Calu3 (cell line): ENCODE results near the gene PROK2. TPM values are rescaled to one million over a fixed set of nuclear protein-coding genes. Genes with fewer than 3 reads are reported as not detected.

Experiments used
- Bru-seq: library from RNA; stranded (reverse); fragments of 400-500 nt; gene quantifications from one replicate; lab custom pipeline; 2021; lab: Mats Ljungman, UMichigan
- BruChase-seq, 2 experiments: library from RNA; stranded (reverse); fragments of 400-500 nt; gene quantifications; one replicate each; lab custom pipeline; 2021; lab: Mats Ljungman, UMichigan
- BruUV-seq: library from RNA; stranded (reverse); fragments of 400-500 nt; replicated peaks from 2 replicates; lab custom pipeline; 2021; lab: Mats Ljungman, UMichigan
- CTCF ChIA-PET: fragments of 300-600 bp; sonication (Branson Sonifier 250); formaldehyde crosslinking; loops from one replicate; lab custom pipeline; 2022; ENCODE audit warnings: antibody characterized with exemption; lab: Charles Lee
- DNase-seq: peaks from one replicate; pipeline ENCODE4 v3.0.0; 2022
- H3K27ac Mint-ChIP-seq: one replicate; pipeline ENCODE4 v1.8.0; 2022; ENCODE audit warnings: mixed read lengths; ENCODE audit not compliant: unreplicated experiment
- H3K27me3 Mint-ChIP-seq: one replicate; pipeline ENCODE4 v1.8.0; 2022; ENCODE audit warnings: mixed read lengths; ENCODE audit not compliant: unreplicated experiment
- H3K36me3 Mint-ChIP-seq: one replicate; pipeline ENCODE4 v1.8.0; 2022; ENCODE audit warnings: mild to moderate bottlenecking, moderate library complexity, mixed read lengths; ENCODE audit not compliant: insufficient read depth, unreplicated experiment
- H3K4me1 Mint-ChIP-seq: one replicate; pipeline ENCODE4 v1.8.0; 2022; ENCODE audit warnings: mild to moderate bottlenecking, low read depth, mixed read lengths; ENCODE audit not compliant: unreplicated experiment
- H3K4me3 Mint-ChIP-seq: one replicate; pipeline ENCODE4 v1.8.0; 2022; ENCODE audit warnings: mild to moderate bottlenecking, low read depth, moderate library complexity, mixed read lengths; ENCODE audit not compliant: unreplicated experiment
- H3K9me3 Mint-ChIP-seq: one replicate; pipeline ENCODE4 v1.8.0; 2022; ENCODE audit warnings: low read depth, mixed read lengths; ENCODE audit not compliant: unreplicated experiment
- intact Hi-C: fragments of 100-400 bp; cut with micrococcal nuclease; formaldehyde crosslinking; loops from one replicate; pipeline ENCODE4 v1.10.0; 2022; ENCODE audit not compliant: unreplicated experiment
- long read RNA-seq: library from polyadenylated mRNA; stranded (forward); transcript quantifications from one replicate; pipeline ENCODE4 v2.0.0, GENCODE V29; 2022
- total RNA-seq: library from RNA; stranded (reverse); gene quantifications from 2 replicates; pipeline ENCODE4 v1.2.3, GENCODE V29; 2022
- TF ChIP-seq, protein P1 (sequence below): fragments of 200-600 bp; IDR thresholded peaks from one replicate; pipeline ENCODE4 v1.8.0; 2022; ENCODE audit warnings: antibody characterized with exemption; ENCODE audit not compliant: unreplicated experiment

The PROK2 gene, protein sequence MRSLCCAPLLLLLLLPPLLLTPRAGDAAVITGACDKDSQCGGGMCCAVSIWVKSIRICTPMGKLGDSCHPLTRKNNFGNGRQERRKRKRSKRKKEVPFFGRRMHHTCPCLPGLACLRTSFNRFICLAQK
- total RNA-seq (not detected in 2 replicates), Bru-seq, nascent RNA (not detected), BruChase-seq, experiment 1, labeled RNA remaining after a 6-hour chase (not detected), BruChase-seq, experiment 2, labeled RNA remaining after a 2-hour chase (not detected)
- long read RNA-seq, result 0 reads

DNA sequence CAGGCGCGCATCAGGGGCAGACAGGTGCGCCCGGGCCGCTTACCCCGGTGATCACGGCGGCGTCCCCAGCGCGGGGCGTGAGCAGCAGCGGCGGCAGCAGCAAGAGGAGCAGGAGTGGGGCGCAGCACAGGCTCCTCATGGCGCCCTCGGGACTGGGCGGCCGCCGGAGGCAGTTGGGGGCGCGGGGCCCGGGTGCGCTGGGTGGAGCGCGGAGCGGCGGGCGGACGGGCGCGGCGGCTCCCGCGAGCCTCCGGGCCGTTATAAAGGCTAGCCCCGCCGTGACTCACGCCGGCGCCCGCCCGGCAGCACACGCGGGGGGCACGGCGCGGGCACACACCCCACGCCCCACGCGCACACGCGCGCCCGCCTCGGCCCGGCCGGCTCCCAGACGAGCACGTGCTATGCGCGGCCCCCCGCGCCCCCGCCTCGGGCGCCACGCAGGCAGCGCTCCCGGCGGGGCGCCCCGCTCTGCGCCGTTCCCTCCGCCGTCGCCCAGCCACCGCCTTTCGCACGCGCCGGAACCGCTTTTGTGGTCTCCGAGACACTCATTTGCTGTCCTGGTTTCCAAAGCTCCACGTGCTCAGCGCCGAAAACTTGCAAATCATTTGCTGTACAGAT is at the start of gene PROK2:
Gene PROK2, minus strand, starts transcription at position 235 of the 618 bp plus-strand sequence. Its CDS starts 96 bp downstream, at position 139.
- Mint-ChIP-seq H3K9me3 (no peaks in the 10 kb centered on the region), H3K4me1 (peaks cover 8% of the 10 kb centered on the region), H3K27ac (no peak within 1 kb of the TSS), H3K4me3 (peak within 1 kb of the TSS; percentile 55), H3K27me3 (peaks cover 41% of the 10 kb centered on the region), H3K36me3 (peaks cover 5% of the 10 kb centered on the region)
- no TSS peak for BruUV-seq
- CTCF ChIA-PET, result no interaction called here
- TF ChIP-seq, protein P1, sequence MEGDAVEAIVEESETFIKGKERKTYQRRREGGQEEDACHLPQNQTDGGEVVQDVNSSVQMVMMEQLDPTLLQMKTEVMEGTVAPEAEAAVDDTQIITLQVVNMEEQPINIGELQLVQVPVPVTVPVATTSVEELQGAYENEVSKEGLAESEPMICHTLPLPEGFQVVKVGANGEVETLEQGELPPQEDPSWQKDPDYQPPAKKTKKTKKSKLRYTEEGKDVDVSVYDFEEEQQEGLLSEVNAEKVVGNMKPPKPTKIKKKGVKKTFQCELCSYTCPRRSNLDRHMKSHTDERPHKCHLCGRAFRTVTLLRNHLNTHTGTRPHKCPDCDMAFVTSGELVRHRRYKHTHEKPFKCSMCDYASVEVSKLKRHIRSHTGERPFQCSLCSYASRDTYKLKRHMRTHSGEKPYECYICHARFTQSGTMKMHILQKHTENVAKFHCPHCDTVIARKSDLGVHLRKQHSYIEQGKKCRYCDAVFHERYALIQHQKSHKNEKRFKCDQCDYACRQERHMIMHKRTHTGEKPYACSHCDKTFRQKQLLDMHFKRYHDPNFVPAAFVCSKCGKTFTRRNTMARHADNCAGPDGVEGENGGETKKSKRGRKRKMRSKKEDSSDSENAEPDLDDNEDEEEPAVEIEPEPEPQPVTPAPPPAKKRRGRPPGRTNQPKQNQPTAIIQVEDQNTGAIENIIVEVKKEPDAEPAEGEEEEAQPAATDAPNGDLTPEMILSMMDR, result no peak
- peak; percentile 11 for DNase-seq
- intact Hi-C loops, result no loop called here

DNA sequence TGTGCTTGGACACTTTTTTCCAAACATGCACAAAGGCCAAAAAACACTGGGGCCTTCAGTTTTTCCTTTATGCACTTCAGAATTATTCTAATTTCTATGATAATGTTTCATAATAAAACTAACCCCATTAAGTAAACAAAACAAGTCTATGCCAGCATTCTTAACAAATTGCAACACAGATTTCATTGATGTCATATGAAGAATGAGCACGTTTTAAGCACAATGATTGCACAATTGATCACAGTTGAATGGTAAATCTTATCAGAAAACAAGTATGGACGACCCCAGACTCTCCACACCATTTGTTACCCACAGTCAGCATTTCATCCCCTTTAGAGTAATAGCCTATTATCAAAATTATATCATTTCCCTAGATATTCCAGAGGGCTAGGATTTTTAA is 46.7 kb upstream of the PROK2 start:
- Mint-ChIP-seq H3K27me3 (no peaks in the 10 kb centered on the region), H3K27ac (no peak overlapping the region), H3K9me3 (peaks cover 2% of the 10 kb centered on the region), H3K4me3 (no peak overlapping the region), H3K4me1 (no peaks in the 10 kb centered on the region), H3K36me3 (no peaks in the 10 kb centered on the region)
- TF ChIP-seq, protein P1, result no peak
- CTCF ChIA-PET, result no interaction called here
- no peak for DNase-seq
- intact Hi-C loops, result no loop called here
- BruUV-seq, result no TSS peak

DNA sequence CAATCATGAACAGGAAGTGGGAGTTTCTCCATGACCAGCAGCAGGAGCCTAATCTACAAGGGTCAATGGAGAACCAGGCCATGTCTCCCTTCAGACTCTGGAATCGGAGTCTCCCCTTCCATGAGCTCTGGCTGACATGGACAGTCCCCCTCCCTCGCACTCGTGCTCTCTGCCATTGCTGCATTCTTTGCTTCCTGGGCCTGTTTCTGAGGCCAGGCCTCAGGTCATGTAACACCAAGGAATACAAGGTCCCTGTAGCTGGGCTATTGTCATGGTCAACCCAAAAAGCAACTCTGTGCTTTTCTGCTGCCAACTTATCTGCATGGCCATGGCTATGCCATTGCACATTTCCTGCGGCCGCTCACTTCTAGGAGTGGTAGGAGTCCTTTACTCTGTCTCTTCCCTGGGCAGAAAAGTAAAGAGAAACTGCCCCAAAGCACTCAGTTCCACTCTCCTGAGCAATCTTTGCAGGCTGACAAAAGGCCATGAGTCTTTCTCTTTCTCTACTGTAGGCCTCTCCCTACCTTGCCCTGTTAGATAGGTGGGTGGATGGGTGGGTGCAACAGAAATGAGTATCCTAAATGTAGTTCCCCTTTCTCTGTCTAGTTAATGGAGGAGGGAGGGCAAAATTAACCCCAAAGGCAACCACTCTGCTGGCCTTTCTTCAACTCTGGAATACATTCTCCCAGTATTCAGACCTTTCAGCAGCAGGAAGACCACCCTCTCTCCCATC is 40.8 kb upstream of the PROK2 start:
- no peak overlapping the region for H3K27ac Mint-ChIP-seq
- H3K4me1 Mint-ChIP-seq, result no peaks in the 10 kb centered on the region
- TF ChIP-seq, protein P1, result no peak
- peaks cover 2% of the 10 kb centered on the region for H3K9me3 Mint-ChIP-seq
- H3K36me3 Mint-ChIP-seq, result no peaks in the 10 kb centered on the region
- H3K27me3 Mint-ChIP-seq, result no peaks in the 10 kb centered on the region
- no peak overlapping the region for H3K4me3 Mint-ChIP-seq
- no TSS peak for BruUV-seq
- CTCF ChIA-PET, result no interaction called here
- intact Hi-C loops, result no loop called here
- no peak for DNase-seq

DNA sequence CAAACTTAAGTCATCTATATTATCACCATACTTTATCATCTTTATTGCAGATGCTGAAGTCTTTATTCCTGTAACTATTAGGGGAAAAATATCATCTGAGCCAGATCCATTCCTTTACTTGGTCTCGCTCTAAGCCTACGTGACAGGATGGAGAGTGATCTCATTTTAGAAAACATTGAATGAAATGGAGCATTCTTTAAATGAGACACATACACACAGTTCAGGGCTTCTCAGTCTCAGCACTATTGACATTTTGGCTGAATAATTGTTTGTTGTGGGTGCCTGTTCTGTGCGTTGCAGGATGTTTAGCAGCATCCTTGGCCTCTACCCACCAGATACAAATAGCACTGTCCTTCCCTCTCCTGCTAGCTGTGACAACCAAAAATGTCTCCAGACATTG is 36.2 kb upstream of the PROK2 start:
- Mint-ChIP-seq H3K4me3 (no peak overlapping the region), H3K9me3 (no peaks in the 10 kb centered on the region), H3K27ac (no peak overlapping the region), H3K36me3 (no peaks in the 10 kb centered on the region), H3K4me1 (no peaks in the 10 kb centered on the region), H3K27me3 (no peaks in the 10 kb centered on the region)
- CTCF ChIA-PET, result no interaction called here
- no peak for DNase-seq
- BruUV-seq, result no TSS peak
- TF ChIP-seq, protein P1, result no peak
- intact Hi-C loops, result no loop called here
